GM19395 (cell line): Measurements from ENCODE around the gene UBXN7.
"Not testable (repeated sequence)": the region's sequence is repeated elsewhere in the genome, so short reads cannot be mapped to it uniquely, and the experiment has no call there.

ENCODE experiments used
- ATAC-seq: cut with Tn5 transposase; IDR thresholded peaks from one replicate; pipeline ENCODE4 v1.9.1; 2021; ENCODE audit warnings: mild to moderate bottlenecking, moderate library complexity; ENCODE audit not compliant: unreplicated experiment

Gene UBXN7

GRCh38 chr3:196357905-196358304, 74.3 kb downstream of the UBXN7 start:
- ATAC-seq: no peak

GRCh38 chr3:196356556-196356955, 75.7 kb downstream of the UBXN7 start:
- ATAC-seq: no peak

- no peak for ATAC-seq
Observed at GRCh38 chr3:196355668-196356067, 76.6 kb downstream of the UBXN7 start.

GRCh38 chr3:196354132-196354531, 78.1 kb downstream of the UBXN7 start:
- no peak for ATAC-seq

GRCh38 chr3:196351541-196351940, 80.7 kb downstream of the UBXN7 start:
- ATAC-seq: no peak

- ATAC-seq: no peak
Observed at GRCh38 chr3:196350067-196350466, 82.2 kb downstream of the UBXN7 start.

- no peak for ATAC-seq
Observed at GRCh38 chr3:196348698-196349097, 83.5 kb downstream of the UBXN7 start.

GRCh38 chr3:196344663-196345062, 87.6 kb downstream of the UBXN7 start:
- no peak for ATAC-seq

GRCh38 chr3:196343917-196344316, 88.3 kb downstream of the UBXN7 start:
- not testable (repeated sequence) for ATAC-seq

GRCh38 chr3:196341137-196341536, 91.1 kb downstream of the UBXN7 start:
- no peak for ATAC-seq

- no peak for ATAC-seq
Observed at GRCh38 chr3:196340466-196340865, 91.8 kb downstream of the UBXN7 start.

GRCh38 chr3:196339493-196340254, 92.6 kb downstream of the UBXN7 start:
- no peak for ATAC-seq

- no peak for ATAC-seq
Observed at GRCh38 chr3:196339044-196339443, 93.2 kb downstream of the UBXN7 start.

- ATAC-seq: no peak
Observed at GRCh38 chr3:196336319-196337145, 95.7 kb downstream of the UBXN7 start.

- ATAC-seq: no peak
Observed at GRCh38 chr3:196335503-196335948, 96.7 kb downstream of the UBXN7 start.

- ATAC-seq: no peak
Observed at GRCh38 chr3:196334982-196335381, 97.2 kb downstream of the UBXN7 start.

GRCh38 chr3:196332168-196332567, 100.1 kb downstream of the UBXN7 start:
- ATAC-seq: no peak

GRCh38 chr3:196327405-196327804, 104.8 kb downstream of the UBXN7 start:
- ATAC-seq: no peak

- no peak for ATAC-seq
Observed at GRCh38 chr3:196326936-196327335, 105.3 kb downstream of the UBXN7 start.

GRCh38 chr3:196323691-196324090, 108.5 kb downstream of the UBXN7 start:
- ATAC-seq: no peak

GRCh38 chr3:196323016-196323415, 109.2 kb downstream of the UBXN7 start:
- ATAC-seq: no peak

GRCh38 chr3:196321162-196321561, 111.1 kb downstream of the UBXN7 start:
- no peak for ATAC-seq
